GM12864 (cell line): ENCODE data around the gene NFKBIE.
A peak's percentile ranks its signal among the peaks of the same experiment; 100 is the strongest.

ENCODE experiments used
- DNase-seq: peaks from one replicate; pipeline ENCODE4 v3.0.0-alpha.2; 2011; ENCODE audit warnings: low read depth
- H3K4me3 ChIP-seq: 2 replicates; pipeline ENCODE4 v1.5.1; 2011; ENCODE audit warnings: mild to moderate bottlenecking, low read depth, low read length, control low read depth
- CTCF ChIP-seq: IDR thresholded peaks from 2 replicates; pipeline ENCODE4 v1.5.1; 2011; ENCODE audit warnings: low read depth, mild to moderate bottlenecking, moderate library complexity, low read length, control low read depth, inconsistent platforms; ENCODE audit errors: missing control alignments

Gene NFKBIE

DNA sequence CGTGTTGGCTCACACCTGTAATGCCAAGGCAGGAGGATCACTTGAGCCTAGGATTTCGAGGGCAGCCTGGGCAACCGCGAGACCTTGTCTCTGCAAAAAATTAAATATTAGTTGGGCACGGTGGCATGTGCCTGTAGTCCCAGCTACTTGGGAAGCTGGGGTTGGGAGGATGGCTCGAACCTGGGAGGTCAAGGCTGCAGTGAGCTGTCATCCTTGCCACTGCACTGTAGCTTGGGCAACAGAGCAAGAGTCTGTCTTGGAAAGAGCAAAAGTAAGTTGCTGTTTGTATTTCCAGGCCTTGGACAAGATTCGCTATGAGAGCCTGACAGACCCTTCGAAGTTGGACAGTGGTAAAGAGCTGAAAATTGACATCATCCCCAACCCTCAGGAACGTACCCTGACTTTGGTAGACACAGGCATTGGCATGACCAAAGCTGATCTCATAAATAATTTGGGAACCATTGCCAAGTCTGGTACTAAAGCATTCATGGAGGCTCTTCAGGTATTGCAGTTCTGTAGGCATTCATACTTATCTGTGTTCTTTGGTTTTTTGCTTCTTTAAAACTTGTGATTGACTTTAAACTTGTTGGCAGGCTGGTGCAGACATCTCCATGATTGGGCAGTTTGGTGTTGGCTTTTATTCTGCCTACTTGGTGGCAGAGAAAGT, 16.1 kb downstream of the NFKBIE start:
- no peak for DNase-seq
- H3K4me3 ChIP-seq, result peak overlapping the region; percentile 92
- no peak for TF ChIP-seq CTCF

DNA sequence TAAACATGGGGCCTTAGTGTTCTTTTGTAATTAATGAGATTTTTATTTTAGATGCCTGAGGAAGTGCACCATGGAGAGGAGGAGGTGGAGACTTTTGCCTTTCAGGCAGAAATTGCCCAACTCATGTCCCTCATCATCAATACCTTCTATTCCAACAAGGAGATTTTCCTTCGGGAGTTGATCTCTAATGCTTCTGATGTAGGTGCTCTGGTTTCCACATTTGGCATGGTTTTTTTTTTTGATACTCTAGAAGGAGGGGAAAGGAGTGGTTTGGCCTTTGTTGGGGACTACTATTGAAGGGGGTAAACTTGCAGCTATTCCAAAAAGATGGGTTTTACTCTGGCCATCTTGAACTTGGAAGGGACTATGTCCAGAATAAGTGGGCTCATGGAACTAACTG, 16.8 kb downstream of the NFKBIE start:
- peak overlapping the region; percentile 92 for H3K4me3 ChIP-seq
- TF ChIP-seq CTCF, result no peak
- no peak for DNase-seq

GRCh38 chr6:44247338-44248302, 17.7 kb downstream of the NFKBIE start:
- DNase-seq, result no peak
- TF ChIP-seq CTCF, result no peak
- peak overlapping the region; percentile 92 for H3K4me3 ChIP-seq

GRCh38 chr6:44246663-44247337, 18.6 kb downstream of the NFKBIE start, which contains the start of gene HSP90AB1:
Gene HSP90AB1 (plus strand): TSS chr6:44247101. CDS start chr6:44248630, 1,529 bp downstream.
- DNase-seq, result peak; percentile 99
- H3K4me3 ChIP-seq, result peak within 1 kb of the TSS; percentile 92
- TF ChIP-seq CTCF, result no peak

GRCh38 chr6:44245912-44246662, 19.3 kb downstream of the NFKBIE start:
- TF ChIP-seq CTCF, result no peak
- no peak for DNase-seq
- H3K4me3 ChIP-seq, result peak overlapping the region; percentile 92

GRCh38 chr6:44245391-44245911, 19.9 kb downstream of the NFKBIE start:
- H3K4me3 ChIP-seq, result peak overlapping the region; percentile 92
- no peak for TF ChIP-seq CTCF
- no peak for DNase-seq
